Stimulated activated CD8-positive, alpha-beta memory T cell treated with anti-CD3 and anti-CD28 coated beads, Interleukin-7, amount 100 ng/mL, for 48 hours (primary cell): ENCODE measurements around the gene TRIP11.

ENCODE experiments used
- DNase-seq, 2 donors: peaks; one replicate each; pipeline ENCODE4 v3.0.0-alpha.2; 2020; ENCODE audit warnings: low read depth in 1 of 2; ENCODE audit errors: extremely low read depth in 1 of 2

TRIP11 gene

DNA sequence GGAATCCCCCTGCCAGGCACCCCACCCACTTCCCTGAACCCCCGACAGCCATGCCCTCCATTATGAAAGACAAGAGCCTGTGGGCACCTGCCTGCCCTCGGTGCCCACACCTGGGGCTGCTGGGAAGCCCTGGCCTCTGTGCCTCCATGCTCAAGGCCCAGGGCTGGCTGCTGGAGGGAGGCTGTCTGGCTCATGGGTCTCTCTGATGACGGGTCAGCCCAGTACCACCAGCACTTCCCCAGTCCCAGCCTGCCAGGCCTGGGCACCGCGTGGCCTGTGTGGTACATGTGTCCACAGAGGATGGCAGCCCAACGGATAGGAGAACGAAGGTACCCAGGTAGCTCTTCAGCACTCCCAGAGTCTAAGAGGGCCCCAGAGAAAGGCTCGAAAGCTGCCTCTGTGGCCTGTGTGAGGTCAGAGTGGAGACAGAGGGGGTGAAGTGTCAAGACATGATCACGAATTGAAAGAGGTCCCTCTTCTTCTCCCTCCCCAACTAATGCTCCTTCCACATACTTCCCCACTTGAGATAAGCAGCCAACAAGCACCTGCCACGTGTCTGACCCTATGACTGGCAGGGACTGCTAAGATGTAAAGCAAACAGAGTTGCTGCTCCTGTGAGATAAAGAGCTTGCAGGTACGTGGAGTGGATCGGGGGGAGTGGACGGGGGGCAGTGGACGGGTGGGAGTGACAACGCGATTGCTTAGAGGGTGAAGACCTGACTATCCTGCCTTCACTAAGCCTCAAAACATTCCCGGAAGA lies 113.5 kb downstream of the TRIP11 start:
- DNase-seq = no peak

DNA sequence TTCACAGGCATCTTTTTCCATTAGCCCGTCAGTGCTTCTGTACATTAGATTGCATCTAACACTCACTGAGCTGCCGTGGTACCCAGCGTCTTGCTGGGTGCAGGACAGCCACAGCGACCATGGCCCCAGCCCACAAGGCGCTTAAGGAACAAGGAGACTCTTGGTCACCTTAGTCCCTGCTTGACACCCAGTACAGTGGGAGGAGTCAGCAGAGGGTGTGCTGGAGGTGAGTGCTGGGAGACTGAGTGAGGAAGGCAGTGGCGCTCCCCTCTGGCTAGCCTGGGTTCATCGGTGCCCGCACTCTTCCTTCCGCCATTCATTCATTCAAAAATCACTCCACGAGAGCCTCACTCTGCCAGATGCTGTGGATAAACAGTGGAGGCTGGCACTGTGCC lies 114.1 kb downstream of the TRIP11 start:
- no peak for DNase-seq

DNA sequence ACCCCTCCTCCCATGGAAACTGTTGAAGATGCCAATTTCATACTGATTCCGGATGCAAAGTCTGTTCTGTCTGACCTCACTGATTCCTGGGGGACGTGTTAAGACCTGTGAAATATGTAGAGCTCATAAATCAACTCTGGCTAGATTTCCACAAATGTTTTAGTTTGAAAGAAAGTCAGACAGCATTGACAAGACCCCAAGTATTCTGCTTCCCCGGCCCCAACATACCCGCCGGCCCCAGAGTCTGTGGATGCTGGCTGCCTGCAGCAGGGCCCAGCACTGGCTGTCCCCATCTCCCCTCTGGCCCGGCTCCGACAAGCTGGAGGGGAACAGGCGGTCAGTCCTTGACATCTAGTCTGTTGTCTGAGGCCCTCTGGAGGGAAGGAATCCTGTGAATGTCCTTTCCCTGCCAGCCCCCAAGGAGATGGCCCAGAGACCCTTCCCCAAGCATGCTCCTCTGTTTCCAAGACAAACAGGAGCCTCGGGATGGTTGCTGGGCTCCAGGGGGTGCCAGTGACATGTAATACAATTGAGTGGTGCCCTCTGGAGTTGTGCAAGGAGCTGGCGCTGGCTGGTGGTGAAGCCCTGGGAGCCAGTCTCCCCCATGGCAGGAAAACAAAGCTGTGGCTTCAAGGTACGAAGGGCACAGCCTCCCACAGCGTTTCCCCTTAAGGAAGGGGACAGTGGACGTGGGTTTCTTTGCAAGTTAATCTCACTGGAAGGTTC lies 114.7 kb downstream of the TRIP11 start:
- no peak for DNase-seq

DNA sequence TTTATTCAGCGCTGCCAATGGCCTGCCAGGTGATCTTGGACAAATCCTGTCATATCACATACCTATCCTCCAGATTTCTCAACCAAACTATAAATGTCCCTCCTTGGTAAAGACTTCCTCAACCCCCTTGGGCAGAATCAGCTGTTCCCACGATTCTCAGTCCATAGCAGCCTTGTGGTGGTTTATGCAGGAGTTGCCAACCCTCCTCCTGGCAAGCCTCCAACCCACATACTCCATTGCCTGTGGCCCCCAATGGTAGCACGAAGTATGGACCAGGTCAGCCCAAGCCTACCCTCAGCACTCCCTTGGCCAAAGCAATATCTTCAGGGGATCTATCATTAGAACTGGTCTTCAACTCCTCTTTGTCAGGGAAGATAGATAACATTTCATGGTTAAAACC lies 119.3 kb downstream of the TRIP11 start:
- DNase-seq = no peak

DNA sequence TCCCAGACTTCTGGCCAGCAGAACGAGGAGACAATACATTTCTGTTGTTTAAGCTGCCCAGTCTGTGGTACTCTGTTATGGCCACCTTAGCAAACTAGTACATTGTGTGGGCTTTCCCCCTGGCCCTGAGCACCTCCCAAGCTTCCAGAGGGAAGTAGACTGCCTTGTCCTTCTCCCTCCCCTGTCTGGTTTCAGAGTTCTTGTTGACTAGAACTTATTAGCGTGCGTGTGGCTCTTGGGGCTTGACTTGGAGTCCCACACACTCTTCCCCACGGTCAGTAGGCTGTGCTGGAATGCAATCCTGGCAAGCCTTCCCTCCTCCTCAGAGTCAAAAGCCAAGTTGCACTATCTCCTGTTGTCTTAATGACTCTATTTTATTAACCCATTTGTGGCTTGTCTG lies 120.0 kb downstream of the TRIP11 start:
- DNase-seq = no peak

DNA sequence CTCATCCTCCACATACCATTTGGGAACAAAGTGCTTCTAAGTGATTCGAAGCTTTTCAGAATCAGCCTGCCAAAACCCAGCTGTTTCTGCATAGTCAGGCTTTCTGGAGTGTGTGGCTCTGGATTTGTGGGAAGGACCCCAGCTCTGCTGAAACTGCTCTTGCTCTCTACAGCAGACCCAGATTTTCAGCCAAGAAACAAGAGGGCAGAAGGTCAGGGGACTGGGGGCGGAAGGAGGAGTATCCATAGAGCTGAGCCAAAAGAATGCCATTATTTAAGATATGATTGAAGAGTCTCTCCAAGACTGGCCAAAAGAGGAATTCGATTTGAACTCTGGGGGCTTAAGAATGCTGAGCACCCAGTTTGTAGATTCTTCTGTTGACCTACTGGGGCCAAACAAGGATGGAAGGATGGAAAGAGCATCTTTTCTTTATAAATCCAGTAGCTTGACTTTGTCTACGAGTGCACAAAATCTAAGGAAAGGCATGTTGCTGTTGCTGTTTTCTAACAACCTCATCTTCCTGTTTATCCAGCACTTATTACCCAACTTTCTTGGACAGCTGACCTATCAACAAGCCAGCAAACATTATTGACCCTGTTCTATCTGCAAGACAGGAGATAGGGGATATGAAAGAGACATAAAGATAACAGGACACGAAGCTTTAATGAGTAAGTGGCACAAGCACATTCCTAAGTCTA lies 121.5 kb downstream of the TRIP11 start:
- DNase-seq = no peak
